Measurements from ENCODE around the gene SERHL2.
"Not testable (repeated sequence)": the region's sequence is repeated elsewhere in the genome, so short reads cannot be mapped to it uniquely, and the experiment has no call there.

SERHL2 gene

DNA sequence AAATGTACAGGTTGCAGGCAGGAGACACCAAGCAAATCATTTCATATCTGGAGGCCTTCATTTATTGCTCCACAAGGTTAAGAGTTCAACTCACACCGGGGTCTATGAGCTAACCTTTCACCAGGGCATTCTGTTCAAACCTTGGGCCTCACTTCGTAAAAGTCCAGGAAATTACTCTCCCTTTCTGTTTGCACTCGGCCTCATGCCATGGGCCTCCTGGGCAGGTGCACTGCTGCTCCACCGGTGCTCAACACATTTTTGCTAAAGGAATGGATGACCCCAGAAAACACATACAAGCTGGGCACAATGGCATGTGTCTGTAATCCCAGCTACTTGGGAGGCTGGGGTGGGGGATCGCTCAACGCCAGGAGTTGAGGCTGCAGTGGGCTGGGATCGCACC is 17.6 kb upstream of the SERHL2 start:
- no peak for DNase-seq

- DNase-seq: not testable (repeated sequence)
These were observed 17.1 kb upstream of the SERHL2 start for GRCh38 chr22:42536634-42537033.

DNA sequence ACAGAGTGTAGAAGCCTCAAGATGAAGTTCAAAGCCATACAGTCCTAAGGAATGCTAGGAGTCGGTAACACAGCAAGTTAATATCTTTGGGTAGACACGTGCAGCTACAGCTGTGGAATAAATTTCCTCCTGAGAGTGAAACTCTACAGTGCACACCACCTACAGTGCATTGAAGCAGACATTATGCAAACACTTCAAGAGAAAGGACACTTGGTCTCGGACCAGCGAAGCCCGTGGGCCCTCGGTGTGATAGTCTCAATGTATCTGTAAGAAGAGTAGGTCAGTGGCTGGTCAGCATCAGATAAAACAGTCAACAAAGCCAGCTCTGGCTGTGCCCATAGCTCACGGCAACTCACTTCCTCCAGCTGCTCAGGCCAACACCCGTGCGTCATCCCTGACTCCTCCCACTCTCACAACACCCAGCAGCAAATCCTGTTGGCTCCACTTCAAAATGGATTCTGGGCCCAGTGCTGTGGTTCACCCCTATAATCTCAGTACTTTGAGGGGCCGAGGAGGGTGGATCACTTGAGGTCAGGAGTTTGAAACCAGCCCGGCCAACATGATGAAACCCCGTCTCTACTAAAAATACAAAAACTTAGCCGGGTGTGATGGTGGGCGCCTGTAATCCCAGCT is 16.4 kb upstream of the SERHL2 start:
- not testable (repeated sequence) for DNase-seq

DNA sequence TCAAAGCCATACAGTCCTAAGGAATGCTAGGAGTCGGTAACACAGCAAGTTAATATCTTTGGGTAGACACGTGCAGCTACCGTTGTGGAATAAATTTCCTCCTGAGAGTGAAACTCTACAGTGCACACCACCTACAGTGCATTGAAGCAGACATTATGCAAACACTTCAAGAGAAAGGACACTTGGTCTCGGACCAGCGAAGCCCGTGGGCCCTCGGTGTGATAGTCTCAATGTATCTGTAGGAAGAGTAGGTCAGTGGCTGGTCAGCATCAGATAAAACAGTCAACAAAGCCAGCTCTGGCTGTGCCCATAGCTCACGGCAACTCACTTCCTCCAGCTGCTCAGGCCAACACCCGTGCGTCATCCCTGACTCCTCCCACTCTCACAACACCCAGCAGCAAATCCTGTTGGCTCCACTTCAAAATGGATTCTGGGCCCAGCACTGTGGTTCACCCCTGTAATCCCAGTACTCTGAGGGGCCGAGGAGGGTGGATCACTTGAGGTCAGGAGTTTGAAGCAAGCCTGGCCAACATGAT is 14.5 kb upstream of the SERHL2 start:
- DNase-seq: not testable (repeated sequence)

GRCh38 chr22:42544686-42545085 is 9.1 kb upstream of the SERHL2 start:
- DNase-seq: no peak

GRCh38 chr22:42547562-42547961 is 6.2 kb upstream of the SERHL2 start:
- no peak for DNase-seq

GRCh38 chr22:42548126-42548525 is 5.6 kb upstream of the SERHL2 start:
- not testable (repeated sequence) for DNase-seq

DNA sequence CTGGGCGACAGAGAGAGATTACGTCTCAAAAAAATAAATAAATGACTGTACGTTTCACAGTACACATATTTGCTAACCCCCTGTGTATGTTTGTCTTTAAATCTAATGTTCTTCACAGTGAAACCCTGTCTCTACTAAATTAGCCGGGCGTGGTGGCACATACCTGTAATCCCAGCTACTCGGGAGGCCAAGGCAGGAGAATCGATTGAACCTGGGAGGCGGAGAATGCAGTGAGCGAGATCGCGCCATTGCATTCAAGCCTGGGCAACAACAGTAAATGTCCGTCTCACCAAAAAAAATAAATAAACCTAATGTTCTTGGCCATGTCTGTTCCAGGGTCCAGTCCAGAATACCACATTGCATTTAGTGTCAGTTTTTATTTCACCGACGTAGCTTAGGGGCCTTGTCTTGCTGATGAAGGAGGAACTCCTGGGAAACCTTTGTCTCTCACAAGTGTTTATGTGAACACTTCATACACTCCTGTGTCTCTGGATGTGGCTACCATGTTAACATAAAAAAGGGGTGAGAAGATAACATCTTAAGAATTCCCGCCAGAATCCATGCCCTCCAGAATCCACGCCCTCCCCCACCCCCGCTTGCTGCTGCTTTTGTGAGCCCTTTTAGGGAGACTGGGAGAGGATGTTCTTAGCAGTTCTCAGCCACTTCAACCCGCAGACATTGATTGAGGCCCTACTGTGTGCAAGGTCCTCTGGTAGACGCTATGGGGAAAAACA is 5.0 kb upstream of the SERHL2 start:
- no peak for DNase-seq

DNA sequence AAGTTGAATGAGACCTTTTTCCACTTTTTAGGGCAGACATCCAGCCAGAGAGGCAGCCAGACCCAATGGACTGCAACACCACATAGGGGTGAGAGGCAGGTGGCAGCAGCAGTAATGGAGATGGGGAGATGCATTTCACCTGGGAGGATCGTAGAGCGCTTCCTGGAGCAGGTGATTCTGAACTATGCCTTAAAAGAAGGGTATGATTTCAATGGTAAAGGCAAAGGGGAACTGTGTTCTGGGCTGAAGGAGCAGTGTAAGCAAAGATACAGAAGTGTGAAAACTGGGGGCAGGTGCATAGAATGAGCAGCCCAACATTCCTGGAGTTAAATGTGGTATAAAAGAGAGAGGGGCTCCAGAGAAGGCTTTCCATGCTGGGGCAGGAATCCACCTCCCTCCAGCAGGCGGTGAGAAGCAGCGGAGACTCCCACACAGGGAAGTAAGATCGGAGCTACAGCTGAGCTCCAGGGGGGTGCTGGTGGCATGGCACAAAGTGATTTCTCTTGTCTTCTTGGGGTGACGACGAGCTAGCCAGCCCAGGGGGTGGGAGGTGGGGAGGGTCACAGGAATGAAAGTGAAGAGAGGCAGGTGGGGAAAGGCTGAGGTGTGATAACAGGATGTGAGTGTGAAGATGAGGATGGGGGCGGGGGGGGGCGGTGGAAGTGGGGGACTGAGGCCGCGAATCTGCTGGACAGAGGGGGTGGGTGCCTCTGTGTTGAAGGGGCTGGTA is 4.3 kb upstream of the SERHL2 start:
- no peak for DNase-seq

- DNase-seq: not testable (repeated sequence)
These were observed 1.5 kb upstream of the SERHL2 start for GRCh38 chr22:42552294-42552647.

- DNase-seq: no peak
These were observed 6.6 kb downstream of the SERHL2 start for GRCh38 chr22:42560381-42560780.

DNA sequence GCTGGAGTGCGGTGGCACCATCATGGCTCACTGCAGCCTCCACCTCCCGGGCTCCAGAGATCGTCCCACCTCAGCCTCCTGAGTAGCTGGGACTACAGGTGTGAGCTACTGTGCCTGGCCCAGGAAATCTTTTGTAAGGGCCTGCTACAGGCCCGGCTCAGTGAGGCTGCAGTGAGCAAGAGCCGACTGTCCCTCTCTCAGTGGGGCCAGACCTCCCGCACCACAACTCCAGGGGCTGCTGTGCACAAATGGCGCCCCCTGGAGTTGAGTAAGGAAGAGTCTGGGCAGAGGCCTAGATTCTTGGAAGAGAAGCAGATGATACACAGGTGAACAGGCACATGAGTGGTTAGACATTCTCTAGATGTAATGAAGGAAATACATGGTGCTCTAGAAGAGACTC is 7.0 kb downstream of the SERHL2 start:
- DNase-seq: no peak

GRCh38 chr22:42561856-42562255 is 8.1 kb downstream of the SERHL2 start:
- no peak for DNase-seq

- no peak for DNase-seq
These were observed 8.5 kb downstream of the SERHL2 start for GRCh38 chr22:42562279-42562678.

DNA sequence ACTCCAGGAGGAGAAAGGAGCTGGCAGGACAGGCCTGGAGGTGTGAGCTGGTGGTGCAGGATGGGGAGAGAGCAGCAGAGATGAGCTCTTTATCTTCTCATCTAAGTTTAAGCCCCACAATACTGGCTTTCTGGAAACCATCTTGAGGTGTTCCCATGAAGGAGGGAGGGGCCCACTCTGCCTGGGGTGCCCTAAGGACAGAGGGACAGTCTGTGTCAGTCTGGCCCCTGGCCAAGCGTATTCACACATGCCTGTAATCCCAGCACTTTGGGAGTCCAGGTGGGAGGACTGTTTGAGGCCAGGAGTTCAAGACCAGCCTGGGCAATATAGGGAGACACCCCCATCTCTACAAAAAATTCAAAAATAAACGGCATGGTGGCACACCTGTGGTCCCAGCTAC is 8.9 kb downstream of the SERHL2 start:
- DNase-seq: no peak

DNA sequence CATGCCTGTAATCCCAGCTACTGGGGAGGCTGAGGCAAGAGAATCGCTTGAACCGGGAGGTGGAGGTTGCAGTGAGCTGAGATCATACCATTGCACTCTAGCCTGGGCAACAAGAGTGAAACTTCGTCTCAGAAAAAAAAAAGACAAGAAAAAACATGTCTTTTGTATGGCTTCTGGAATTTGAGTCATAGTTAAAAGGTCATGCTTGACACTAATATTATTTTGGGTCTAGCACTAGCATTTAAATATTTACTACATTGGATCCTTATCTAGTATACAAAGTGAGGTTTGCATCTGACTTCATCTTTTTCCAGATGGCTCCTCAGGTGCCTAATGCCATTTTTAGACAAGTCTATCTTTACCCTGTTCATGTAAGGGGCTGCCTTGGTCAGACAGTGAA is 10.2 kb downstream of the SERHL2 start:
- not testable (repeated sequence) for DNase-seq

- no peak for DNase-seq
These were observed 10.9 kb downstream of the SERHL2 start for GRCh38 chr22:42564699-42565098.

GRCh38 chr22:42565956-42566355 is 12.2 kb downstream of the SERHL2 start:
- no peak for DNase-seq

- not testable (repeated sequence) for DNase-seq
These were observed 14.2 kb downstream of the SERHL2 start for GRCh38 chr22:42567950-42568349.

GRCh38 chr22:42570580-42570979 is 16.8 kb downstream of the SERHL2 start:
- DNase-seq: not testable (repeated sequence)

- DNase-seq: not testable (repeated sequence)
These were observed 17.3 kb downstream of the SERHL2 start for GRCh38 chr22:42571068-42571467.

DNA sequence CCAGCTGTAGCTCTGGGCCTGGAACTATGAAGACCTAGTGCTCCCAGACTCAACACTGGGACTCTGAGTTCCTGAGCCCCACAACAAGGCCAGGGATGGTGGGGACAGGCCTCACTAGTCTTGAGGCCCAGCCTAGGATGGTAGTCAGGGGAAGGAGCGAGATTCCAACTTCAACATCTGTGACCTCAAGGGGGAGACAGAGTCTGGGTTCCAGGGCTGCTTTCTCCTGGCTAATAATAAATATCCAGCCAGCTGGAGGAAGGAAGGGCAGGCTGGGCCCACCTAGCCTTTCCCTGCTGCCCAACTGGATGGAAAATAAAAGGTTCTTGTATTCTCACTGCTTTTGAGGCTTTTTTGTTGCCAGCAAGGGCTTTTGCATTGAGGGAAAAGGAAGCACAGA is 20.3 kb downstream of the SERHL2 start:
- DNase-seq: not testable (repeated sequence)

DNA sequence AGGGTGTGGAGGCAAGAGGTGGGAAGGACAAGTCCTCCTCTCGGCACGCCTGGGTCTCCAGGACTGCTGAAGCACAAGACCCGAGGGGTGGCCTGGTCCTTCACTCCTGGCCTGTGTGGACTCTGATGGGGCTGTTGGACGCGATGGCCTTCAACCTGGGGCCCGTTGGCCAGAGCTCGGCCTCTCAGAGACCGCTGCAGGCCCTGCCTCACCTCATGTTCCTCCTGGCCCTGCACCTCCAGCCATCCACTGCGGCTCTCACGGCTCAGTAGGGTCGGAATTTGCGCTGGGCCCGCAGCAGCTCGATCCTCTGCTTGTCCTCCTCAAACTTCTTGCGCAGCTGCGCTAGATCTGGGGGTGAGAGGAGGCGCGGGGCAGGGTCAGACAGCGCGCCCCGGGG is 20.7 kb downstream of the SERHL2 start:
- not testable (repeated sequence) for DNase-seq
